Umbilical cord (tissue), 2 donors: Measurements from ENCODE around the gene COL27A1. TPM values are rescaled to one million over a fixed set of nuclear protein-coding genes. Genes with fewer than 3 reads are reported as not detected.

Experiments used
- DNase-seq: peaks from one replicate; pipeline ENCODE4 v3.0.0-alpha.2; 2015; ENCODE audit warnings: low spot score
- total RNA-seq: library from RNA; depleted of rRNA; stranded (reverse); fragments of >200 nt; gene quantifications from one replicate; pipeline ENCODE4 v1.2.3, GENCODE V29; 2014; ENCODE audit warnings: low replicate concordance; ENCODE audit not compliant: insufficient read depth

COL27A1 gene
- total RNA-seq, 1 donor from 2014 or later = 12.3 TPM

- DNase-seq = peak; percentile 21
Observed at GRCh38 chr9:114339130-114339908, 184.0 kb downstream of the COL27A1 start.

- DNase-seq = no peak
Observed at GRCh38 chr9:114341152-114341830, 186.0 kb downstream of the COL27A1 start.

- DNase-seq = no peak
Observed at GRCh38 chr9:114341991-114342390, 186.7 kb downstream of the COL27A1 start.

GRCh38 chr9:114342755-114343440 lies 187.6 kb downstream of the COL27A1 start:
- no peak for DNase-seq

- peak; percentile 92 for DNase-seq
Observed at GRCh38 chr9:114343471-114344187, 188.3 kb downstream of the COL27A1 start.

- DNase-seq = no peak
Observed at GRCh38 chr9:114344188-114344566, 188.8 kb downstream of the COL27A1 start.

- no peak for DNase-seq
Observed at GRCh38 chr9:114344692-114345091, 189.4 kb downstream of the COL27A1 start.

- no peak for DNase-seq
Observed at GRCh38 chr9:114345493-114346065, 190.2 kb downstream of the COL27A1 start.

GRCh38 chr9:114346146-114346545 lies 190.8 kb downstream of the COL27A1 start:
- DNase-seq = no peak

GRCh38 chr9:114347675-114348074 lies 192.3 kb downstream of the COL27A1 start:
- no peak for DNase-seq

- no peak for DNase-seq
Observed at GRCh38 chr9:114348261-114348905, 193.0 kb downstream of the COL27A1 start.

GRCh38 chr9:114348906-114349482 lies 193.7 kb downstream of the COL27A1 start:
- DNase-seq = peak; percentile 97

GRCh38 chr9:114349713-114350480 lies 194.6 kb downstream of the COL27A1 start:
- DNase-seq = no peak

GRCh38 chr9:114350636-114351401 lies 195.5 kb downstream of the COL27A1 start:
- no peak for DNase-seq

GRCh38 chr9:114351932-114352331 lies 196.6 kb downstream of the COL27A1 start:
- DNase-seq = no peak

GRCh38 chr9:114355821-114356220 lies 200.5 kb downstream of the COL27A1 start:
- DNase-seq = no peak

GRCh38 chr9:114356792-114357191 lies 201.5 kb downstream of the COL27A1 start:
- DNase-seq = no peak

GRCh38 chr9:114357360-114357759 lies 202.0 kb downstream of the COL27A1 start:
- no peak for DNase-seq

GRCh38 chr9:114357911-114358328 lies 202.6 kb downstream of the COL27A1 start:
- no peak for DNase-seq
